ENCODE data around the gene OLFM2.

DNA sequence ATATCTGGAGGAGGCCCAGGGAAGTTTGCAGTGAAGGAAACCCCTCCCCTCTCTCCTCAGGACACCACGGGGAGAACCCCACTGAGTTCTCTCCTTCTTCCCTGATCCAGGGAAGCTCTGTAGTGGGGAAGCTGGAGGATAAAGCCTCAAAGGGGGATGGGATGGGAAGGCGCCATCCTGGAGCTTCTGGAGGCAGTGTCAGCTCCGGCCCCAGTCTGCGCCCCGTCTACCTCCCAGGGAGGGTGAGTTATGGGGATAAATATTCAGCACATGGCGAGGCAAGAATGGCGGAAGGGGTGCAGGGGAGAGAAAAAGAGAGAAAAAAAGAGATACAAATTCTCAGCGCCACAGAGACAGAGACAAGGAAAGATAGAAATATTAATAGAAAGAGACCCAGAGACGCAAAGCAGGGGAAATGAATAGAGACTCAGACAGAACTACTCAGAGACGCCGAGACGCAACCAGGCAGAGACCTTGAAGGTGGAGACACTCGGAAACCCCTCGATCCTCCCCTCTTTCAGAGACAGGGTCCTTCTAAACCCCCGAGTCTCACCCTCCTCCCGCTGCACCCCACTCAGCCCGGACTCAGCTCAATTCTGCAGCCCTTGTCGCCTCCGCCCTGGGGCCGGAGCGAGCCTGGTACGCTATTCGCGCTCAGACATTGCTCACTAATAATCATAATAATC, 23.6 kb downstream of the OLFM2 start:
- TF ChIP-seq, protein P1, sequence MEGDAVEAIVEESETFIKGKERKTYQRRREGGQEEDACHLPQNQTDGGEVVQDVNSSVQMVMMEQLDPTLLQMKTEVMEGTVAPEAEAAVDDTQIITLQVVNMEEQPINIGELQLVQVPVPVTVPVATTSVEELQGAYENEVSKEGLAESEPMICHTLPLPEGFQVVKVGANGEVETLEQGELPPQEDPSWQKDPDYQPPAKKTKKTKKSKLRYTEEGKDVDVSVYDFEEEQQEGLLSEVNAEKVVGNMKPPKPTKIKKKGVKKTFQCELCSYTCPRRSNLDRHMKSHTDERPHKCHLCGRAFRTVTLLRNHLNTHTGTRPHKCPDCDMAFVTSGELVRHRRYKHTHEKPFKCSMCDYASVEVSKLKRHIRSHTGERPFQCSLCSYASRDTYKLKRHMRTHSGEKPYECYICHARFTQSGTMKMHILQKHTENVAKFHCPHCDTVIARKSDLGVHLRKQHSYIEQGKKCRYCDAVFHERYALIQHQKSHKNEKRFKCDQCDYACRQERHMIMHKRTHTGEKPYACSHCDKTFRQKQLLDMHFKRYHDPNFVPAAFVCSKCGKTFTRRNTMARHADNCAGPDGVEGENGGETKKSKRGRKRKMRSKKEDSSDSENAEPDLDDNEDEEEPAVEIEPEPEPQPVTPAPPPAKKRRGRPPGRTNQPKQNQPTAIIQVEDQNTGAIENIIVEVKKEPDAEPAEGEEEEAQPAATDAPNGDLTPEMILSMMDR (IDR thresholded peaks at IDR 0.05; ENCODE audit: borderline replicate concordance, extremely low read depth, low read length, poor library complexity, severe bottlenecking) = no peak
- TF ChIP-seq EZH2 (IDR thresholded peaks at IDR 0.05; ENCODE audit: borderline replicate concordance, low read depth, low read length, severe bottlenecking) = no peak

Data from DND-41 (cell line).